Trophoblast cell (in vitro differentiated cells and primary cell): ENCODE measurements around the gene PIK3C2B.

ENCODE experiments used
- DNase-seq, 2 donors: peaks; one replicate each; pipeline ENCODE4 v3.0.0-alpha.2; 2016
- H2AFZ ChIP-seq: 2 replicates; pipeline ENCODE4 v1.6.1; 2013; ENCODE audit warnings: low read length, moderate library complexity, mild to moderate bottlenecking; ENCODE audit not compliant: insufficient read depth, poor library complexity
- H2AK5ac ChIP-seq: 2 replicates; pipeline ENCODE4 v1.6.1; 2013; ENCODE audit warnings: mild to moderate bottlenecking, low read length
- H2BK120ac ChIP-seq: 2 replicates; pipeline ENCODE4 v1.6.1; 2013; ENCODE audit warnings: low read length, mild to moderate bottlenecking, moderate library complexity; ENCODE audit not compliant: insufficient read depth, poor library complexity
- H2BK12ac ChIP-seq: 2 replicates; pipeline ENCODE4 v1.6.1; 2013; ENCODE audit warnings: mild to moderate bottlenecking, low read length, moderate library complexity
- H2BK5ac ChIP-seq: 2 replicates; pipeline ENCODE4 v1.6.1; 2013; ENCODE audit warnings: low read length, low read depth, moderate library complexity, mild to moderate bottlenecking; ENCODE audit not compliant: poor library complexity
- H3K14ac ChIP-seq: 2 replicates; pipeline ENCODE4 v1.6.1; 2013; ENCODE audit warnings: mild to moderate bottlenecking, low read length
- H3K18ac ChIP-seq: 2 replicates; pipeline ENCODE4 v1.6.1; 2013; ENCODE audit warnings: mild to moderate bottlenecking, low read length
- H3K23ac ChIP-seq: 2 replicates; pipeline ENCODE4 v1.6.1; 2013; ENCODE audit warnings: low read length
- H3K27ac ChIP-seq: 2 replicates; pipeline ENCODE4 v1.5.1; 2013; ENCODE audit warnings: low read depth, mild to moderate bottlenecking, inconsistent platforms, low read length, moderate library complexity
- H3K27me3 ChIP-seq: 2 replicates; pipeline ENCODE4 v1.6.1; 2013; ENCODE audit warnings: inconsistent platforms, mild to moderate bottlenecking, low read length, moderate library complexity; ENCODE audit not compliant: insufficient read depth
- H3K36me3 ChIP-seq, 2 experiments: 1 replicate in 1 of 2; 2 replicates in 1 of 2; pipeline ENCODE4 v1.6.1; 2013; ENCODE audit warnings: low read length in 2 of 2, mild to moderate bottlenecking in 2 of 2, moderate library complexity in 1 of 2; ENCODE audit not compliant: insufficient read depth in 2 of 2, control insufficient read depth in 1 of 2
- H3K4ac ChIP-seq: 2 replicates; pipeline ENCODE4 v1.6.1; 2013; ENCODE audit warnings: low read depth, mild to moderate bottlenecking, low read length, moderate library complexity
- H3K4me1 ChIP-seq, 2 experiments: 1 replicate in 1 of 2; 2 replicates in 1 of 2; pipeline ENCODE4 v1.6.1; 2013; ENCODE audit warnings: low read length in 2 of 2, mild to moderate bottlenecking in 2 of 2, moderate library complexity in 1 of 2; ENCODE audit not compliant: insufficient read depth in 2 of 2, control insufficient read depth in 1 of 2
- H3K4me2 ChIP-seq: 2 replicates; pipeline ENCODE4 v1.6.1; 2013; ENCODE audit warnings: inconsistent platforms, mild to moderate bottlenecking, low read length, moderate library complexity
- H3K4me3 ChIP-seq: 2 replicates; pipeline ENCODE4 v1.5.1; 2013; ENCODE audit warnings: mild to moderate bottlenecking, low read depth, low read length, inconsistent platforms
- H3K79me1 ChIP-seq: one replicate; pipeline ENCODE4 v1.6.1; 2013; ENCODE audit warnings: low read length
- H3K79me2 ChIP-seq: 2 replicates; pipeline ENCODE4 v1.6.1; 2013; ENCODE audit warnings: low read length, mild to moderate bottlenecking; ENCODE audit not compliant: control insufficient read depth, insufficient read depth, poor library complexity
- H3K9ac ChIP-seq: 2 replicates; pipeline ENCODE4 v1.6.1; 2013; ENCODE audit warnings: mild to moderate bottlenecking, low read length
- H3K9me3 ChIP-seq: 2 replicates; pipeline ENCODE4 v1.6.1; 2013; ENCODE audit warnings: low read depth, mild to moderate bottlenecking, control low read depth, inconsistent platforms, low read length; ENCODE audit not compliant: insufficient read depth
- H4K12ac ChIP-seq: 2 replicates; pipeline ENCODE4 v1.6.1; 2013; ENCODE audit warnings: low read depth, mild to moderate bottlenecking, low read length, moderate library complexity
- H4K8ac ChIP-seq: 2 replicates; pipeline ENCODE4 v1.6.1; 2013; ENCODE audit warnings: low read depth, mild to moderate bottlenecking, low read length, moderate library complexity
- H4K91ac ChIP-seq: one replicate; pipeline ENCODE4 v1.6.1; 2013; ENCODE audit warnings: low read depth, mild to moderate bottlenecking, low read length, moderate library complexity
- WGBS: extraction: QIAGEN DNeasy Blood & Tissue Kit; methylation state at CpG from one replicate; pipeline ENCODE4 v1.1.7; 2013; ENCODE audit warnings: missing lambda C conversion rate; ENCODE audit not compliant: insufficient read length, insufficient coverage; ENCODE audit errors: extremely low coverage; 5-methylcytosine and 5-hydroxymethylcytosine counted together

PIK3C2B gene

DNA sequence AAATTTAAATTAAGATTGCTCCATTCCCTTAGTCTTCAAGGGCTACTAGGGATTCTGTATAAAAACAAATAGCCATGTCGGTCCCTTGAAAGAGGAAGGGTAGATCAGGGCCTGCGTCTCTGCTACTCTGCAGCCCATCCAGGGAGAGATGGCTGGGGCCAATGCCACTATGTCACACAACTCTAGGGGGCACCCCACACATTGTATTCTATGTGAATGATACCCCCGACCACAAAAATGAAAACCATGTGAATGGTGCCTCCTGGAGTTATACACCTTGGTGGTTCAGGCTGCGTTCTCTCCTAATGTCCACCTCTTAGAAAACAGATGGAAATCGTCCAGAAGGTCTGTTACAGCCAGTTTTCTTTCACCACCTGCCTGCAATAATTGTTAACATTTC, 18.0 kb downstream of the PIK3C2B start:
- no peak overlapping the region for H3K4me2 ChIP-seq
- no peak overlapping the region for H3K27ac ChIP-seq
- H4K8ac ChIP-seq: no peak overlapping the region
- H4K12ac ChIP-seq: no peak overlapping the region
- H3K27me3 ChIP-seq: no peaks in the 10 kb centered on the region
- H3K14ac ChIP-seq: no peak overlapping the region
- H3K4me1 ChIP-seq: peaks cover 11 to 19% of the 10 kb centered on the region in 2 experiments
- H4K91ac ChIP-seq: no peak overlapping the region
- WGBS: no CpG with 5 or more reads among the region's 5 CpGs
- H2BK12ac ChIP-seq: no peak overlapping the region
- no peaks in the 10 kb centered on the region for H3K79me2 ChIP-seq
- H2AFZ ChIP-seq: no peak overlapping the region
- H3K9me3 ChIP-seq: no peaks in the 10 kb centered on the region
- DNase-seq: no peak
- H3K36me3 ChIP-seq: no peaks in the 10 kb centered on the region
- no peak overlapping the region for H2BK120ac ChIP-seq
- H3K4me3 ChIP-seq: no peak overlapping the region
- H2AK5ac ChIP-seq: no peak overlapping the region
- no peak overlapping the region for H3K18ac ChIP-seq
- no peaks in the 10 kb centered on the region for H3K79me1 ChIP-seq
- no peak overlapping the region for H3K23ac ChIP-seq
- H3K9ac ChIP-seq: no peak overlapping the region
- no peak overlapping the region for H2BK5ac ChIP-seq
- no peak overlapping the region for H3K4ac ChIP-seq

DNA sequence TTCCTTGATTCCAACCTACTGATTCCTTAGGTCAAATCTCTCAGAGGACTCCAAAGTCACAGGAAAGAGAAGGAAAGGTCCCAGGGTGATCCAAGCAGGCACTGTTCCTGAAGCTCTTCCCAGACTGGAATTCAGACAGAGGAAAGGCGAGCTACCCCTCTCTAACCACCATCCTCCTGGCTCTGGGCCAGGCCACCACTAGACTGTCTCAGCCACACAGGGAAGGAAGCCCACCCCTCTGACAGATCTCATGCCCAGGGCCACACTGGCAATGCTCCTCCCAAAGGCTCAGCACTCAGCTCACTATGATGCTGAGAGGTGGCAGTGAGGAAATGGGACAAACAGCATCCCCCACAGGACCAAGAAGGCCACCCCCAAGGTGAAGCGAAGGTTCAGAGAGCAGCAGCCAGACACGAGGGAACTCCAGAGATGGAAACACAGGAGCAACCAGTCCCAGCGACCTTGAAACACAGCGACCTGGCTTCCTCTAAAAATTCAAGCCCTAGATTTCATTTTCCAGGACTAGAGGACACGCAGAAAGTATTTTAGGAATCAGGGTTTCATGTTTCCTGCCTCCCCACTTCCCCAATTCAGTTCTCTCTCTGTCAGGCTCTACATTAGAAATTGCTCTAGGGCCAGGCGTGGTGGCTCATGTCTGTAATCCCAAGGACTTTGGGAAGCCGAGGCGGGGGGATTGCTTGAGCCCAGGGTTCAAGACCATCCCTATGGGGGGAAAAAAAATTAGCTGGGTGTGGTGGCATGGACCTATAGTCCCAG, 18.8 kb downstream of the PIK3C2B start:
- Histone ChIP-seq H3K36me3 (no peaks in the 10 kb centered on the region), H3K9ac (no peak overlapping the region), H3K23ac (no peak overlapping the region), H3K79me1 (no peaks in the 10 kb centered on the region), H3K27ac (no peak overlapping the region), H3K14ac (no peak overlapping the region), H2AFZ (no peak overlapping the region), H4K12ac (no peak overlapping the region), H2BK120ac (no peak overlapping the region), H3K9me3 (no peaks in the 10 kb centered on the region), H2AK5ac (no peak overlapping the region), H3K18ac (no peak overlapping the region), H4K91ac (no peak overlapping the region), H2BK12ac (no peak overlapping the region), H2BK5ac (no peak overlapping the region), H4K8ac (no peak overlapping the region), H3K4me2 (no peak overlapping the region), H3K4me3 (no peak overlapping the region), H3K4ac (no peak overlapping the region), H3K79me2 (no peaks in the 10 kb centered on the region), H3K27me3 (no peaks in the 10 kb centered on the region), H3K4me1 (peaks cover 11 to 19% of the 10 kb centered on the region in 2 experiments)
- no peak for DNase-seq
- WGBS: no CpG with 5 or more reads among the region's 9 CpGs

DNA sequence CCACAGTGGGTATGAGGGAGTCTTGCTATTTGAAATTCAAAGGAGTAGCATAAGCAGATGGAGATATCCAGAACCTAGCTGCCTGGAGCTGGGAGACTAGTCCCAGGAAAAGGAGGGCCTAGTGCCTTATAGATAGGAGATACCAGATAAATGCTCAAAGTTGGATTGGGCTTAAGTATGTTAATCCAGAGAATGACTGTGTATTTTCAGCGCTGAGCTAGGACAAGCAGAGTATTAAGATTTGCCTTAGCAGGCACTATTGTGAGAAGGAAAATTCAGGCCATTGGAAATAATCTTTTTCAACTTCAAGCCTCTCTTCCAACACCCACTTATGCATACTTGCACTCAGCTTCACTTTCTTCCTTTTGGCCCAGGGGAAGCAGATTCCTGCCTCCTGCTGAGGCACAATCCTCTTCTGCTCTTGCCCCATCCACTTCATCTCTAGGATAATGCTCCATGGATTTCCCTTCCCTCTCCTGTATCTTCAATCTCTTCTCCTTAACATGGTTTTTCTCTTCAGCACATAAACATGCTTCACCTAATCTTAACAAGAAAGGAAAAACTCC, 21.1 kb downstream of the PIK3C2B start:
- Histone ChIP-seq H3K23ac (no peak overlapping the region), H3K36me3 (peaks cover 2 to 7% of the 10 kb centered on the region in 2 experiments), H3K9me3 (no peaks in the 10 kb centered on the region), H3K4me2 (no peak overlapping the region), H3K4me1 (peaks cover 0 to 6% of the 10 kb centered on the region in 2 experiments), H2BK120ac (no peak overlapping the region), H2AFZ (no peak overlapping the region), H3K79me2 (no peaks in the 10 kb centered on the region), H3K79me1 (no peaks in the 10 kb centered on the region), H2BK12ac (no peak overlapping the region), H4K8ac (no peak overlapping the region), H3K14ac (no peak overlapping the region), H3K4ac (no peak overlapping the region), H3K9ac (no peak overlapping the region), H2AK5ac (no peak overlapping the region), H2BK5ac (no peak overlapping the region), H3K18ac (no peak overlapping the region), H3K27me3 (no peaks in the 10 kb centered on the region), H3K27ac (no peak overlapping the region), H4K91ac (no peak overlapping the region), H4K12ac (no peak overlapping the region), H3K4me3 (no peak overlapping the region)
- no CpG with 5 or more reads among the region's 1 CpG for WGBS
- no peak for DNase-seq

DNA sequence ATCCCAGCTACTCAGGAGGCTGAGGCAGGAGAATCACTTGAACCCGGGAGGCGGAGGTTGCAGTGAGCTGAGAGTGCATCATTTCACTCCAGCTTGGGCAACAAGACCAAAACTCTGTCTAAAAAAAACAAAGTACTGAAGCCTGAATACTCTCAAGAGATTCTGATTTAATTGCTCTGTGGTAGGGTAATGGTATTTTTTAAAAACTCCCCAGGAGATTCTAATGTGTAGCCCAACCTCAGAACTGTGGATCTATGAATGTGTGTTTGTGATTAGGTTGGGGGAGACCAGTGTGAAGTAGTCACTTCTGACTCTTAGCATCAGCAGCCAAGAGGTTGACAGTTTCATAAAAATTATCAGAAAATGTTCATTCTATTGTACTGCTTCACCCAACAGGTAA, 21.9 kb downstream of the PIK3C2B start:
- H3K9ac ChIP-seq: no peak overlapping the region

More for the DNA sequence above, 21.9 kb downstream of the PIK3C2B start:
- no peak overlapping the region for H2BK5ac ChIP-seq
- no peaks in the 10 kb centered on the region for H3K79me1 ChIP-seq
- H3K27ac ChIP-seq: no peak overlapping the region
- H4K91ac ChIP-seq: no peak overlapping the region
- H2BK12ac ChIP-seq: no peak overlapping the region
- peaks cover 2 to 12% of the 10 kb centered on the region in 2 experiments for H3K36me3 ChIP-seq
- H3K14ac ChIP-seq: no peak overlapping the region
- H3K4me1 ChIP-seq: peaks cover 0 to 6% of the 10 kb centered on the region in 2 experiments
- H4K8ac ChIP-seq: no peak overlapping the region
- H2AFZ ChIP-seq: no peak overlapping the region
- DNase-seq: no peak
- H3K18ac ChIP-seq: no peak overlapping the region
- no peak overlapping the region for H3K4ac ChIP-seq
- no peak overlapping the region for H3K4me2 ChIP-seq
- WGBS: no CpG with 5 or more reads among the region's 2 CpGs
- H3K4me3 ChIP-seq: no peak overlapping the region
- H3K79me2 ChIP-seq: no peaks in the 10 kb centered on the region
- H2BK120ac ChIP-seq: no peak overlapping the region
- H4K12ac ChIP-seq: no peak overlapping the region
- H3K23ac ChIP-seq: no peak overlapping the region
- H3K27me3 ChIP-seq: no peaks in the 10 kb centered on the region
- no peak overlapping the region for H2AK5ac ChIP-seq
- no peaks in the 10 kb centered on the region for H3K9me3 ChIP-seq
